D721Med (cell line): ENCODE data around the gene SCUBE3.

ENCODE experiments used
- DNase-seq: peaks from one replicate; pipeline ENCODE4 v3.0.0; 2011; ENCODE audit warnings: low spot score; ENCODE audit not compliant: insufficient read length
- FAIRE-seq: peaks from 2 replicates; lab custom pipeline; 2011; peaks lifted over from hg19 to GRCh38; lab: Jason Lieb, UNC
- TF ChIP-seq, protein P1 (sequence below): IDR thresholded peaks from 2 replicates; pipeline ENCODE4 v1.5.1; 2012; ENCODE audit warnings: mild to moderate bottlenecking, control low read depth; ENCODE audit not compliant: insufficient read depth; ENCODE audit errors: missing control alignments

SCUBE3 gene

DNA sequence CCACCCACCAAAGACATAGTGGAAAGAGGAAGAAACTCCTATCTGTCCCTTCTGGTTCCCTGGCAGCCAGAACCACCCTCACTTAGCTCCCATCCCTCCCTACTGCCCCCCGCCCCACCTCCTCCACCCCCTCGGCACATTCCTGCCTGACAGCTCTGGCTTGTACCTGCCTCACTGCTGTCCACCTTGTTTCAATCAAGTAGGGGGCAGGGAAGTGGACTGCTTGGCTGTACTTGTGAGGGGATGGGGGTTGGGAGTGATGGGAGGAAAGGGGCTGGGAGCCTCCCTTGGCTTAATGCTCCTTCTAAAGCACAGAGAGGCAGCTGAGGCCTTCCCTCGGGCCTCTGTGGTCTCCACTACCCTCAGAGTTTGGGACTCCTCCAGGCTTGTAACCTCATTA is 23.7 kb downstream of the SCUBE3 start:
- TF ChIP-seq, protein P1, sequence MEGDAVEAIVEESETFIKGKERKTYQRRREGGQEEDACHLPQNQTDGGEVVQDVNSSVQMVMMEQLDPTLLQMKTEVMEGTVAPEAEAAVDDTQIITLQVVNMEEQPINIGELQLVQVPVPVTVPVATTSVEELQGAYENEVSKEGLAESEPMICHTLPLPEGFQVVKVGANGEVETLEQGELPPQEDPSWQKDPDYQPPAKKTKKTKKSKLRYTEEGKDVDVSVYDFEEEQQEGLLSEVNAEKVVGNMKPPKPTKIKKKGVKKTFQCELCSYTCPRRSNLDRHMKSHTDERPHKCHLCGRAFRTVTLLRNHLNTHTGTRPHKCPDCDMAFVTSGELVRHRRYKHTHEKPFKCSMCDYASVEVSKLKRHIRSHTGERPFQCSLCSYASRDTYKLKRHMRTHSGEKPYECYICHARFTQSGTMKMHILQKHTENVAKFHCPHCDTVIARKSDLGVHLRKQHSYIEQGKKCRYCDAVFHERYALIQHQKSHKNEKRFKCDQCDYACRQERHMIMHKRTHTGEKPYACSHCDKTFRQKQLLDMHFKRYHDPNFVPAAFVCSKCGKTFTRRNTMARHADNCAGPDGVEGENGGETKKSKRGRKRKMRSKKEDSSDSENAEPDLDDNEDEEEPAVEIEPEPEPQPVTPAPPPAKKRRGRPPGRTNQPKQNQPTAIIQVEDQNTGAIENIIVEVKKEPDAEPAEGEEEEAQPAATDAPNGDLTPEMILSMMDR, result no peak
- no peak for DNase-seq
- no peak for FAIRE-seq

DNA sequence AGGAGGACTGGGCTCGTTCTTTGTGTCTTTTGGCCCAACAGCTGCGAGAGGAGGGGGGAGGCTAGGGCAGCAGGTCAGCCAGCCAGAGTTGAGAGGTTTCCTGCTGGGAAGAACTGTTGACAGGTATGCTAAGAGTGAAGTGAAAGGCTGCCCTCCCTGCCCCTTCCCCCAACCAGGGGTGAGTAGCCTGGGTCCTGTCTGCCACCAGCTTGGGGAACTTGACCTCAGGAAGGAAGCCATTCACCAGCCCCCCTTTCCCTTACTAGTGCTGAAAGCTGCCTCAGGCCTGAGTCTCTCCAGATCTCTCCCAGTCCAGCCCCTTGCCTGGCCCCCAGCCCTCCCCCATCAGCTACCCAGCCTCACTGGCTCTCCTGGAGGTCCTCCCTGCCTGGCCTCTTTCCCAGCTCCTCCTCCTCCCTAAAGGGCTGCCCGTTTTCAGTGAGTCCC is 25.1 kb downstream of the SCUBE3 start:
- DNase-seq (no peak), FAIRE-seq (no peak)
- TF ChIP-seq, protein P1, result no peak

GRCh38 chr6:35239581-35239980 is 25.8 kb downstream of the SCUBE3 start:
- DNase-seq, result no peak
- no peak for FAIRE-seq
- TF ChIP-seq, protein P1, result no peak

GRCh38 chr6:35240838-35241801 is 27.4 kb downstream of the SCUBE3 start:
- peak; percentile 87 for DNase-seq
- no peak for FAIRE-seq
- TF ChIP-seq, protein P1, result peak; percentile 98

DNA sequence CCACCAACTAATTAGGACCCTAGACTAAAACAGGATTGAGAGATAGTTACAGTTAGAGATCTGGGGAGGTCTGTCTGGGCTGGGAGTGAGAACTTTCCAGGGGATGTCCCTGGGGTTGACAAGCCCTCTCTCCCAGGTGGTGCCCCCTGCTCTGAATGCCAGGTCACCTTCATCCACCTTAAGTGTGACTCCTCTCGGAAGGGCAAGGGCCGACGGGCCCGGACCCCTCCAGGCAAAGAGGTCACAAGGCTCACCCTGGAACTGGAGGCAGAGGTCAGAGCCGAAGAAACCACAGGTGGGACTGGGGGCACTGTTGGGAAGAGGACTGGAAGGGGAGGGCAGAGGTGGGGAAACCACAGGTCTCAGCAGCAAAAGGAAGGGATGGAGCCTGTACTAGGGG is 28.7 kb downstream of the SCUBE3 start:
- TF ChIP-seq, protein P1, result no peak
- DNase-seq (no peak), FAIRE-seq (no peak)

DNA sequence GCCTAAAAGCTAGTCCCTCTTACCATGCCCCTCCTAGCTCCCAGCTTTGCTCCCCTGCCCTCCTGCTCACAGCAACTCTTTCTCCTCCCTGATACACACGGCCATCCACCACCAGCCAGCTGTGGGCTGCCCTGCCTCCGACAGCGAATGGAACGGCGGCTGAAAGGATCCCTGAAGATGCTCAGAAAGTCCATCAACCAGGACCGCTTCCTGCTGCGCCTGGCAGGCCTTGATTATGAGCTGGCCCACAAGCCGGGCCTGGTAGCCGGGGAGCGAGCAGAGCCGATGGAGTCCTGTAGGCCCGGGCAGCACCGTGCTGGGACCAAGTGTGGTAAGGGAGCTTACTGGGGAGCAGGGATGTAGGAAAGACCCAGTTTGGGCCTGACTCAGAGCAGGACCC is 29.1 kb downstream of the SCUBE3 start:
- TF ChIP-seq, protein P1, result no peak
- DNase-seq (no peak), FAIRE-seq (no peak)

DNA sequence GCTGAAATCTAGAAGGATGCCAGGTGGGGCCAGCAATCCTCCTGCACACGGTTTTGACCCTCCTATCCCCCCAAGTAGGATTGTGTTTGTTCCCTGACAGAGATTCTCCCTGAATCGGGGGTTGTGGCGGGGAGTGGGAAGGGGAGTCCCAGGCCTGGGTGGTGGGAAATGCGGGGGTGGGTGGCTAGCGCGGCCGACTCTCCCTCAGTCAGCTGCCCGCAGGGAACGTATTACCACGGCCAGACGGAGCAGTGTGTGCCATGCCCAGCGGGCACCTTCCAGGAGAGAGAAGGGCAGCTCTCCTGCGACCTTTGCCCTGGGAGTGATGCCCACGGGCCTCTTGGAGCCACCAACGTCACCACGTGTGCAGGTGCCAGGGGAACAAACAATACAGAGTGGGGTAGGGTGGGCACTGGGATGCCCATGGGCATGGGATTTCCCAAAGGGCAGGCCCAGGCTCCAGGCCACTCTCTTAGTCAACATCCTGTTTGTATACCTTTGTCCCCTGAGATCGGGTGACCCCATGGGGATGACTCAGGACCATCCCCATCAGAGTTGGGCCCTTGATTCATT is 29.7 kb downstream of the SCUBE3 start:
- DNase-seq (no peak), FAIRE-seq (no peak)
- TF ChIP-seq, protein P1, result no peak
